ENCODE results near the gene WDR64.
"Not testable (repeated sequence)": the region's sequence is repeated elsewhere in the genome, so short reads cannot be mapped to it uniquely, and the experiment has no call there.

The WDR64 gene

GRCh38 chr1:241646201-241646600 lies 5.9 kb upstream of the WDR64 start:
- no peak for DNase-seq (ENCODE audit: low spot score)
- TF ChIP-seq, protein P1, sequence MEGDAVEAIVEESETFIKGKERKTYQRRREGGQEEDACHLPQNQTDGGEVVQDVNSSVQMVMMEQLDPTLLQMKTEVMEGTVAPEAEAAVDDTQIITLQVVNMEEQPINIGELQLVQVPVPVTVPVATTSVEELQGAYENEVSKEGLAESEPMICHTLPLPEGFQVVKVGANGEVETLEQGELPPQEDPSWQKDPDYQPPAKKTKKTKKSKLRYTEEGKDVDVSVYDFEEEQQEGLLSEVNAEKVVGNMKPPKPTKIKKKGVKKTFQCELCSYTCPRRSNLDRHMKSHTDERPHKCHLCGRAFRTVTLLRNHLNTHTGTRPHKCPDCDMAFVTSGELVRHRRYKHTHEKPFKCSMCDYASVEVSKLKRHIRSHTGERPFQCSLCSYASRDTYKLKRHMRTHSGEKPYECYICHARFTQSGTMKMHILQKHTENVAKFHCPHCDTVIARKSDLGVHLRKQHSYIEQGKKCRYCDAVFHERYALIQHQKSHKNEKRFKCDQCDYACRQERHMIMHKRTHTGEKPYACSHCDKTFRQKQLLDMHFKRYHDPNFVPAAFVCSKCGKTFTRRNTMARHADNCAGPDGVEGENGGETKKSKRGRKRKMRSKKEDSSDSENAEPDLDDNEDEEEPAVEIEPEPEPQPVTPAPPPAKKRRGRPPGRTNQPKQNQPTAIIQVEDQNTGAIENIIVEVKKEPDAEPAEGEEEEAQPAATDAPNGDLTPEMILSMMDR (conservative IDR thresholded peaks at IDR 0.05; ENCODE audit: low read depth): no peak
- POLR2A ChIA-PET (ENCODE audit: low non-redundant PET): no interaction called here
- CTCF ChIA-PET: no interaction called here
- no peak overlapping the region for H3K27ac ChIP-seq

DNA sequence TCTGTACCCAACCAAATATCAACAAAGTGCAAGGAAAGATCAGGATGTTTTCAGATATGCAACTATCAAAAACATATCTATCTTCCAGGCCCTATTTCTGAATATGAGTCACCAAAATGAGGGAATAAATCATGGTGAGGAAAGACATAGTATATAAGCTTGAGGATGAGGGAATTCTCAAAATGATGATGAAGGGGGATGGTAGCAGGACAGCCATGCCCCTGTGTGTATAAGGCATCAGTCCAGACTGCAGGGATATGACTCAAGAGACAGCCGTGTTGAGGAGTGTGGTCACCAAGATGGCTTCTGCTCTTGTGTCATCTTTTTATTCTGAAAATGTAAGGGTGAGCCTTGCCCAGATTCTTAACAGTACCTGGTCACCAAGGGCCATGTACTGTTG lies 4.4 kb upstream of the WDR64 start:
- ChIA-PET POLR2A (ENCODE audit: low non-redundant PET) (no interaction called here), CTCF (no interaction called here)
- H3K27ac ChIP-seq: no peak overlapping the region
- DNase-seq (ENCODE audit: low spot score): no peak
- TF ChIP-seq, protein P1 (conservative IDR thresholded peaks at IDR 0.05; ENCODE audit: low read depth): no peak

- DNase-seq (ENCODE audit: low spot score): no peak
- ChIA-PET CTCF (no interaction called here), POLR2A (ENCODE audit: low non-redundant PET) (no interaction called here)
- TF ChIP-seq, protein P1 (conservative IDR thresholded peaks at IDR 0.05; ENCODE audit: low read depth): no peak
- no peak overlapping the region for H3K27ac ChIP-seq
Observed at GRCh38 chr1:241648159-241648558, 3.9 kb upstream of the WDR64 start.

DNA sequence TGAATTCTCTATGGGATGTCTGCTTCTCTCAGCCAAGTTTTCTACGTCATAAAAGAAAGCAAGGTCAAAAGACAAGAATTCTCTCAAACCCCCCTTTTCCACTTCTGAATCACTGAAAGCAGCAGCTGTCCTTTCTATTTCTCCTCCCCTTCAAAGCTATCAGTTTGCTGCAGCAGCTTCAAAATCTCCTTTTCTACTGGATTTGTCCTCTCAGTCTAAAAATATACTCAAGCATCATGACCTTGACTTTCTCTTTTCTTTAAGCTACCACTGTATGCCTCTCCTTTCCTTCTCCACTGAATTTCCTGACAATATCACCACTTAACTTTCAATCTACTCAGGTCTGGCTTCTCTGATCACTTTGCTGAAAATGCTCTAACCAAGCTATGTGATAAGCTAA lies 1.9 kb downstream of the WDR64 start:
- TF ChIP-seq, protein P1 (conservative IDR thresholded peaks at IDR 0.05; ENCODE audit: low read depth): no peak
- ChIA-PET CTCF (no interaction called here), POLR2A (ENCODE audit: low non-redundant PET) (no interaction called here)
- H3K27ac ChIP-seq: no peak overlapping the region
- no peak for DNase-seq (ENCODE audit: low spot score)

GRCh38 chr1:241654641-241655040 lies 2.6 kb downstream of the WDR64 start:
- ChIA-PET CTCF (no interaction called here), POLR2A (ENCODE audit: low non-redundant PET) (no interaction called here)
- TF ChIP-seq, protein P1 (conservative IDR thresholded peaks at IDR 0.05; ENCODE audit: low read depth): no peak
- DNase-seq (ENCODE audit: low spot score): no peak
- H3K27ac ChIP-seq: no peak overlapping the region

DNA sequence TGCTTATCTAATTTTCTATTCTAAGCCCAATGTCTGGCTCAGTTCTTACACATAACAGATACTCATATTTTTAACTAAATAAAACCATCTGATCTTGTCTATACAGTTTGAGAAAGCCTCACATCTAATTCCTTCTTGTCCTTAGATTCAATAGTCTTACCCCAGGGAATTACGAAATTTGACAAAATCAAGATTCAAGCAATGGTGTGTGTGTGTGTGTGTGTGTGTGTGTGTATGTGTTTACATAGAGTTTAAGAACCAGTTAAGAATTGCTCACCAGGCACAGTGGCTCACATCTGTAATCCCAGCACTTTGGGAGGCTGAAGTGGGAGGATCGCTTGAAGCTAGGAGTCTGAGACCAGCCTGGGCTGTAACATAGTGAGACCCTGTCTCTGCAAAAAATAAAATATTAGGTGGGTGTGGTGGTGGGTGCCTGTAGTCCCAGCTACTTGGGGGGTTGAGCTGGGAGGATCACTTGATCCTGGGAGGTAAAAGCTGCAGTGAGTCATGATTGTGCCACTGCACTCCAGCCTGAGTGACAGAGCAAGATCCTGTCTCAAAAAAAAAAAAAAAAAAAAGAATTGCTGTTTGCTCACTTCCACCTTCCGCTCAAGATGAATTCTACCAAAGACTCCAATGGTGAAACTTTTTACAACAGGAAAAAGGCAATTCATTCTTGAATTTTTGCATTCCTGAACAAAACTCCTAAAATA lies 6.2 kb downstream of the WDR64 start:
- H3K27ac ChIP-seq: no peak overlapping the region
- CTCF ChIA-PET: interaction anchor here (0.7 kb wide), 1 partner anchor 116 kb away, joined by 6 read pairs; no protein-coding TSS in a partner anchor
- DNase-seq (ENCODE audit: low spot score): no peak
- POLR2A ChIA-PET (ENCODE audit: low non-redundant PET): no interaction called here
- TF ChIP-seq, protein P1 (conservative IDR thresholded peaks at IDR 0.05; ENCODE audit: low read depth): no peak

- CTCF ChIA-PET; H3K27ac ChIP-seq; DNase-seq (ENCODE audit: low spot score); POLR2A ChIA-PET (ENCODE audit: low non-redundant PET): not testable (repeated sequence)
Observed at GRCh38 chr1:241659016-241659415, 6.9 kb downstream of the WDR64 start.

Data from RWPE1 (cell line).